ENCODE data around the gene ELANE. TPM values are rescaled to one million over a fixed set of nuclear protein-coding genes. Genes with fewer than 3 reads are reported as not detected.
A peak's percentile ranks its signal among the peaks of the same experiment; 100 is the strongest.

The ELANE gene
- total RNA-seq, 2 donors from 2014 or later, result 1.4 TPM; not detected in 1

- no peaks in the 10 kb centered on the region for H3K4me1 ChIP-seq (replicated peaks)
- H3K27ac ChIP-seq, result peak overlapping the region; percentile 69 to 74
- no peaks in the 10 kb centered on the region for H3K36me3 ChIP-seq
- DNase-seq (ENCODE audit: low spot score), result no peak
- no peaks in the 10 kb centered on the region for H3K27me3 ChIP-seq (replicated peaks; ENCODE audit: insufficient read depth)
- no peak for TF ChIP-seq POLR2AphosphoS5 (IDR thresholded peaks at IDR 0.05)
- no peak for TF ChIP-seq CTCF (IDR thresholded peaks at IDR 0.05)
- no peak for TF ChIP-seq POLR2A (IDR thresholded peaks at IDR 0.05)
- no peaks in the 10 kb centered on the region for H3K9me3 ChIP-seq
- H3K4me3 ChIP-seq, result no peak overlapping the region
- intact Hi-C loops (cut with DNase I), result loop anchor here (2.0 to 5.0 kb wide), 2 partner anchors 44 to 114 kb away; partner anchors contain the start of genes R3HDM4 and WDR18
- 91% methylated on average over 34 of the region's 34 CpGs for WGBS
Observed at GRCh38 chr19:868458-869244, 16.5 kb downstream of the ELANE start.

DNA sequence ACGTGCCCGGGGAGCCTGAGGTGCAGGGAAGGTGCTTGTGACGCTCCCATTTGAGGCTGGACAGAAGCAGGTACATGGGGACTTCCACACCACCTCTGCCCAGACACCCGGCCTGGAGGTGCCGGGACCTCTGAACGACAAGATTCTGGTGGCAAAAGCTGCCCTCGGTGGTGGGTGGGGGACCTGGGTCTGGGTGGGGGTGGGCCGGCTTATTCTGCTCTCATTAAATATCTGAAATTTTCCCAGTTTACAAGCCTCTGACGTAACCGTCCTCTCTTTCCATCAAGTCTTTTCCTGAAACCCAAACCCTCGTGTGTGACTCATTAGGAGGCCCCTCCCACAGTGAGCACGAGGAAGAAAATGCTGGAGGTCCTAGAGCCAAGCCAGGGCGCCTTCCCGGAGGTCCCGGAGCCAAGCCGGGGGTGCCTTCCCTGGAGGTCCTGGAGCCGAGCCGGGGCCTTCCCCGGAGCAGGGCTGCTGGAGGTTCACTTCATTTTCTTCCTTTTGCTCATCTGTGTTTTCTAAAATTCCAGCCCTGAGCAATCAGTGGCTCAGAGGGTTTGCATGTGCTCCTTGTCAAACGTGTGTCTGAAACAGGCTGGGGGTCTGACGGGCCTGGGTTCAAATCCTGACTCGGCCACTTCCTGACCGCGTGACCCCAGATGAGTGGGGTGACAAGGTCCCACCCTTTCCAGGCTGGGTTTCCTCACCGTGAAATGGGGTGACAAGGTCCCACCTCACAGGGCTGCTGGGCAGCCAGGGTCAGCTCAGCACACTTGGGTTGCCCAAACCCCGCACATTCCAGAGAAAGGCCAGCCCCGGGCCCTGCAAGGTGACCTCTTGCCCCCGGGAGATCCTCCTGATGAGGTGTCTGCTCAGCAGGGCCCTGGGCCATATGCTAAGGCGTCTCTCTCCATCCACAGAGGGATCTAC is 17.4 kb downstream of the ELANE start:
- DNase-seq (ENCODE audit: low spot score), result no peak
- WGBS, result 49% methylated on average over 29 of the region's 29 CpGs
- peak overlapping the region; percentile 69 to 74 for H3K27ac ChIP-seq
- intact Hi-C loops (cut with DNase I), result loop anchor here (2.0 to 5.0 kb wide), 2 partner anchors 43 to 113 kb away; partner anchors contain the start of genes R3HDM4 and WDR18
- no peaks in the 10 kb centered on the region for H3K36me3 ChIP-seq
- H3K27me3 ChIP-seq (replicated peaks; ENCODE audit: insufficient read depth), result no peaks in the 10 kb centered on the region
- H3K4me3 ChIP-seq, result no peak overlapping the region
- TF ChIP-seq CTCF (IDR thresholded peaks at IDR 0.05) (no peak), POLR2AphosphoS5 (IDR thresholded peaks at IDR 0.05) (peak; percentile 34), POLR2A (IDR thresholded peaks at IDR 0.05) (peak; percentile 20)
- H3K9me3 ChIP-seq, result no peaks in the 10 kb centered on the region
- no peaks in the 10 kb centered on the region for H3K4me1 ChIP-seq (replicated peaks)

GRCh38 chr19:870314-870713 is 18.2 kb downstream of the ELANE start:
- intact Hi-C loops (cut with DNase I), result no loop called here
- Histone ChIP-seq H3K4me3 (no peak overlapping the region), H3K9me3 (no peaks in the 10 kb centered on the region), H3K36me3 (peaks cover 0 to 1% of the 10 kb centered on the region in 2 donors), H3K27ac (peak overlapping the region; percentile 69 to 74), H3K27me3 (replicated peaks; ENCODE audit: insufficient read depth) (no peaks in the 10 kb centered on the region), H3K4me1 (replicated peaks) (no peaks in the 10 kb centered on the region)
- TF ChIP-seq CTCF (IDR thresholded peaks at IDR 0.05), result no peak
- TF ChIP-seq POLR2AphosphoS5 (IDR thresholded peaks at IDR 0.05), result no peak
- TF ChIP-seq POLR2A (IDR thresholded peaks at IDR 0.05), result no peak
- WGBS, result 87% methylated on average over 8 of the region's 8 CpGs
- DNase-seq (ENCODE audit: low spot score), result no peak

- H3K4me1 ChIP-seq (replicated peaks), result no peaks in the 10 kb centered on the region
- intact Hi-C loops (cut with DNase I), result no loop called here
- H3K27ac ChIP-seq, result no peak overlapping the region
- H3K9me3 ChIP-seq, result no peaks in the 10 kb centered on the region
- H3K27me3 ChIP-seq (replicated peaks; ENCODE audit: insufficient read depth), result no peaks in the 10 kb centered on the region
- no peak overlapping the region for H3K4me3 ChIP-seq
- WGBS, result 63% methylated on average over 28 of the region's 28 CpGs
- TF ChIP-seq POLR2AphosphoS5 (IDR thresholded peaks at IDR 0.05) (no peak), CTCF (IDR thresholded peaks at IDR 0.05) (no peak), POLR2A (IDR thresholded peaks at IDR 0.05) (no peak)
- DNase-seq (ENCODE audit: low spot score), result no peak
- peaks cover 0 to 2% of the 10 kb centered on the region in 2 donors for H3K36me3 ChIP-seq
Observed at GRCh38 chr19:870963-871401, 18.9 kb downstream of the ELANE start.

Data from prostate gland (tissue), 2 donors.